NT2/D1 (cell line): ENCODE measurements around the gene SKOR2.

Experiments
- YY1 ChIP-seq: IDR thresholded peaks from 2 replicates; pipeline ENCODE4 v1.6.1; 2011; ENCODE audit not compliant: insufficient read length, insufficient read depth
- ZNF274 ChIP-seq: IDR thresholded peaks from 2 replicates; pipeline ENCODE4 v1.6.1; 2011; ENCODE audit warnings: mild to moderate bottlenecking, low read depth, low read length

- TF ChIP-seq YY1, result no peak
- TF ChIP-seq ZNF274, result no peak
These were observed 941 bp downstream of the SKOR2 start for GRCh38 chr18:47250391-47251046.
